Measurements from ENCODE around the gene CADPS. TPM values are rescaled to one million over a fixed set of nuclear protein-coding genes. Genes with fewer than 3 reads are reported as not detected.

The CADPS gene
- total and polyA plus RNA-seq, 2 experiments from 2014 or later: 49.2 to 63.8 TPM

DNA sequence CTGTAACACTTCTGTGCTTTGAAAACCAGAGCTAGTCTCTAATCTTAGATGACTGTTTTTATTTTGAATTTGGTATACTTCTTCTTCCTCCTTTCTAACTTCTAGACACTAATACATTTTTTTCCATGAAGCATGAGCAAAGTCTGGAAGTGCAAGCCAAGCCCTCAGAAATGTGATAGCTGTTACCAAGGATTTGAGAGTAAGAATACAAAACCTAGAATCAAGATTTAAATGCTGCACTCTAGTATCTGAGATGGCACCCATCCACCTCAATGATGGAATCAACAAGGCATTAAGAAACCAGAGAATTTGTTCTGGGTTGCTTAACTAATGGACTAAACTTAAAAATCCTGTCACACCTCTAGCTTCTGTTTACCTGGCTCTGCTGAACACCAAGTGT, 511.0 kb downstream of the CADPS start:
- H3K27ac ChIP-seq: no peak overlapping the region
- H3K36me3 ChIP-seq: no peaks in the 10 kb centered on the region
- H3K4me1 ChIP-seq (ENCODE audit: low read depth): no peaks in the 10 kb centered on the region
- H3K4me3 ChIP-seq: no peak overlapping the region
- peaks cover 97% of the 10 kb centered on the region for H3K27me3 ChIP-seq
- no peak for DNase-seq (ENCODE audit: low read depth in 1 of 2, low spot score in 1 of 2)
- TF ChIP-seq, protein P1, sequence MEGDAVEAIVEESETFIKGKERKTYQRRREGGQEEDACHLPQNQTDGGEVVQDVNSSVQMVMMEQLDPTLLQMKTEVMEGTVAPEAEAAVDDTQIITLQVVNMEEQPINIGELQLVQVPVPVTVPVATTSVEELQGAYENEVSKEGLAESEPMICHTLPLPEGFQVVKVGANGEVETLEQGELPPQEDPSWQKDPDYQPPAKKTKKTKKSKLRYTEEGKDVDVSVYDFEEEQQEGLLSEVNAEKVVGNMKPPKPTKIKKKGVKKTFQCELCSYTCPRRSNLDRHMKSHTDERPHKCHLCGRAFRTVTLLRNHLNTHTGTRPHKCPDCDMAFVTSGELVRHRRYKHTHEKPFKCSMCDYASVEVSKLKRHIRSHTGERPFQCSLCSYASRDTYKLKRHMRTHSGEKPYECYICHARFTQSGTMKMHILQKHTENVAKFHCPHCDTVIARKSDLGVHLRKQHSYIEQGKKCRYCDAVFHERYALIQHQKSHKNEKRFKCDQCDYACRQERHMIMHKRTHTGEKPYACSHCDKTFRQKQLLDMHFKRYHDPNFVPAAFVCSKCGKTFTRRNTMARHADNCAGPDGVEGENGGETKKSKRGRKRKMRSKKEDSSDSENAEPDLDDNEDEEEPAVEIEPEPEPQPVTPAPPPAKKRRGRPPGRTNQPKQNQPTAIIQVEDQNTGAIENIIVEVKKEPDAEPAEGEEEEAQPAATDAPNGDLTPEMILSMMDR (IDR thresholded peaks at IDR 0.05; ENCODE audit: low read depth, low read length): no peak
- H3K9me3 ChIP-seq (ENCODE audit: low read depth): no peaks in the 10 kb centered on the region

DNA sequence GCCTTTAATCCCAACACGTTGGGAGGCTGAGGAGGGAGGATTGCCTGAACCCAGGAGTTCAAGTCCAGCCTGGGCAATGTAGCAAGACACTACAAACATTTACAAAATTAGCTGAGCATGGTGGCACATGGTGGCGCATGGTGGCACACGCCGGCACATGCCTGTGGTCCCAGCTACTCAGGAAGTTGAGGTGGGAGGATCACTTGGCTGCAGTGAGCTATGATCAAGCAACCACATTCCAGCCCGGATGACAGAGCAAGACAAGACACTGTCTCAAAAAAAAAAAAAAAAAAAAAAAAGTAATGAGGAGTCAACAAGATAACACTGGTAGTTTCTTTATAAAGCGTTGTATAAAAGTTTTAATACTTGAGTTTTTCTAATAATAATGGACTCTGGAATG, 511.9 kb downstream of the CADPS start:
- TF ChIP-seq, protein P1 (IDR thresholded peaks at IDR 0.05; ENCODE audit: low read depth, low read length): no peak

GRCh38 chr3:62361824-62362223, 513.4 kb downstream of the CADPS start:
- Histone ChIP-seq H3K9me3 (ENCODE audit: low read depth) (no peaks in the 10 kb centered on the region), H3K36me3 (no peaks in the 10 kb centered on the region), H3K4me3 (no peak overlapping the region), H3K27ac (no peak overlapping the region), H3K4me1 (ENCODE audit: low read depth) (no peaks in the 10 kb centered on the region), H3K27me3 (peaks cover 97% of the 10 kb centered on the region)
- DNase-seq (ENCODE audit: low read depth in 1 of 2, low spot score in 1 of 2): no peak
- TF ChIP-seq, protein P1 (IDR thresholded peaks at IDR 0.05; ENCODE audit: low read depth, low read length): no peak

More for the DNA sequence above, 511.9 kb downstream of the CADPS start:
- no peaks in the 10 kb centered on the region for H3K4me1 ChIP-seq (ENCODE audit: low read depth)
- H3K27ac ChIP-seq: no peak overlapping the region
- no peaks in the 10 kb centered on the region for H3K36me3 ChIP-seq
- H3K27me3 ChIP-seq: peaks cover 97% of the 10 kb centered on the region
- DNase-seq (ENCODE audit: low read depth in 1 of 2, low spot score in 1 of 2): no peak
- no peak overlapping the region for H3K4me3 ChIP-seq
- H3K9me3 ChIP-seq (ENCODE audit: low read depth): no peaks in the 10 kb centered on the region

DNA sequence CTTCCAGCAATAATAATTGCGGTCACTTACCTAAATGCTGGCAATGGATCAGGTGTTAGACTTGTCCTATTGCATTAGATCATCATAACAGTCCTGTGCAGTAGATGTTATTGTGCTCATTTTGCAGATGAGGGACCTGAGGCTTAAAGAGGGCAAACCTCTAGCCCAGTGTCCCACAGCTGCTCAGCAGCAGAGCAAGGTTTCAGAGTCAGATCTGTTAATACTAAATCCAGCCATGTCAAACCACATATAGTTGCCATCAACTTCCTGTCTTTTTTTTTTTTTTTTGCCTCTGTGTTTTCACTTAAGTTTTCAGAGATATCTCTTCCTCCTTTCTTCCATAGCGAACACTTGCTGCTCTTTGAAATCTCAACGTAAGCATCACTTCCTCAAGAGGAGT, 514.0 kb downstream of the CADPS start:
- DNase-seq (ENCODE audit: low read depth in 1 of 2, low spot score in 1 of 2): no peak
- H3K27me3 ChIP-seq: peaks cover 97% of the 10 kb centered on the region
- H3K4me1 ChIP-seq (ENCODE audit: low read depth): no peaks in the 10 kb centered on the region
- H3K9me3 ChIP-seq (ENCODE audit: low read depth): no peaks in the 10 kb centered on the region
- H3K27ac ChIP-seq: no peak overlapping the region
- H3K36me3 ChIP-seq: no peaks in the 10 kb centered on the region
- H3K4me3 ChIP-seq: no peak overlapping the region
- TF ChIP-seq, protein P1 (IDR thresholded peaks at IDR 0.05; ENCODE audit: low read depth, low read length): no peak

DNA sequence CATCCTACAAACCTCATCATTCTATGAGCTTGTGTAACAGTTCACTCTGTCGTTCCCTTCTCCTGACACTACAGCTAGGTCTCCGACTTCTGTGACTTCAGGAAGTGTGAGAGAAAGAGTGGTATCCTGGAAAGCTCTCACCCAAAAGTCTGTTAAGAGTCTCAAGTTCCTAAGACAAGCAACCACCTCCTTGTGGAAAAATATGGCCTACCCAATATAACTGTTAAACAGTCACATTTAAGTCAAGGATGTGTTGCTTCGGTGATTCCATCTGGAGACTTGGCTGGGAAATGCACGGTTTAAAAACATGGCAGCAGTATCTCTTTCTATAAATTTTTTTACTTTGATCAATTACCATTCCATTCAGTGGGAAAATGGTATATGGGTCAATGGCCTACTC, 515.7 kb downstream of the CADPS start:
- H3K27me3 ChIP-seq: peaks cover 97% of the 10 kb centered on the region

More for the DNA sequence above, 515.7 kb downstream of the CADPS start:
- Histone ChIP-seq H3K36me3 (no peaks in the 10 kb centered on the region), H3K4me3 (no peak overlapping the region), H3K27ac (no peak overlapping the region), H3K4me1 (ENCODE audit: low read depth) (no peaks in the 10 kb centered on the region), H3K9me3 (ENCODE audit: low read depth) (no peaks in the 10 kb centered on the region)
- no peak for DNase-seq (ENCODE audit: low read depth in 1 of 2, low spot score in 1 of 2)
- TF ChIP-seq, protein P1 (IDR thresholded peaks at IDR 0.05; ENCODE audit: low read depth, low read length): no peak
